GM18505 (cell line): ENCODE results near the gene TMEM135.

Source experiments
- ATAC-seq: cut with Tn5 transposase; IDR thresholded peaks from one replicate; pipeline ENCODE4 v1.9.1; 2021; ENCODE audit not compliant: unreplicated experiment
- POLR2A ChIP-seq: IDR thresholded peaks from 4 replicates; pipeline ENCODE4 v1.6.1; 2011; ENCODE audit warnings: borderline replicate concordance; ENCODE audit not compliant: insufficient read depth, insufficient read length; ENCODE audit errors: extremely low read depth

The TMEM135 gene

DNA sequence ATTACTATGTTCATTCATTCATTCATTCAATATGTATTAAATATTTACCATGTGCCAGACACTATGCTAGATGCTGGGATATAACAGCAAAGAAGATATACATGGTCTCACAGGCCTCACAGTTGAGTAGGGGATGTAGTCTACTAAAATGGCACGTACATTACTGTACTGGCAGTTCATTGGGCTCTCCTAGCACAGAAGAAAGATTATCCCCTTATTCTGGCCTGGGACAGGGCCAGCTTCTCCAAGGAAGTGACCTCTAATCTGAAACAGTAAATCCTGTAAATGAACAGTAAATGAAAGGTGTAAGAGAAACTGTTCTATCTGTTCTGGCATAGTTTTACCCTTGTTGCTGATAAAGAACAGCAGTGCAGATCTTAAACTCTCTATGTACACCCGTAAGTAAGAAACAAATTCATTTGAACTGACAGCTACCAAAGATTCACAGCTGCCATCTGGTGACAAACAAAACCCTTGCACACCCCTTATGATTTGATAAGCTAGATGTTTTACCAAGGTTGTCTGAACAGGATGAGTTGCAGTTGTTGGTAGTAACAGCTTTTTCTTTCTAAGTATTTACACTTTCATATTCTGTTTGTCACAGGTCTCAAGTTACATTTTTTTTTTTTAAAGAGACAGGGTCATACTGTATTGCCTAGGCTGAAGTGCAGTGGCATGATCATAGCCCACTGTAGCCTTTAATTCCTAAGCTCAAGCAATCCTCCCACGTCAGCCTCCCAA is 263.1 kb downstream of the TMEM135 start:
- TF ChIP-seq POLR2A: no peak
- ATAC-seq: no peak

DNA sequence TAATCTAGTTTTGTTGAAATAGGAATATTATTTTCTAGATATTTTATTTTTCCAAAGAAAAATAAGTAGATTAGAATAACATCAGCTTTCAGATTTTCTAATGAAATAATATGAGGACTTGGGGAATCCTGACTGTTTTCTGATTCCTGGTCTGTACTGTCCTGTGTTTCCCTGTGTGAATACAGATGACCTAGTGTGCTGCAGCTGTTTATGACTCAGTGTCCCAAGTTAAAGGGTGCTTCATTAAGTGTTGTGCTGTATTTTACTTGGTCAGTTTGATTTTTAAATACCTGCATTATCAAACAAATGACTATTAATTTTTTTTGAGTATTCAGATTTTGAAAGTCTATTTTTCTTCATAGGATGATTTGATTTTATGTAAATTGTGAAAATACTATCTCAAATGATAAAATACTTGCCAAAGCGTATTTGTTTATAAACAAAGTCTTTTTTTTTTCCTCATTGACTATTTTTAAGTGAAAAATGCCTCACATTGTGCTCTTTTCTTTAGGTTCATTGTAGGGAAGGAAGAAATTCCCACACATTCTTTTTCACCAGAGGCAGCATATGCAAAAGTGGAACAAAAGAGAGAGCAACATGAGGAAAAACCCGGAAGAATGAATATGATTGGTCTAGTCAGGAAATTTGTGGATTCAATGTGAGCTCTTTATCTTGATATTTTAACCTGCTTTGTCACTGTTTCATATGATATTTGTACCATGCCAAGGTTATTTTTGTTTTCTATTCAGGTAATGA is 264.2 kb downstream of the TMEM135 start:
- TF ChIP-seq POLR2A: no peak

DNA sequence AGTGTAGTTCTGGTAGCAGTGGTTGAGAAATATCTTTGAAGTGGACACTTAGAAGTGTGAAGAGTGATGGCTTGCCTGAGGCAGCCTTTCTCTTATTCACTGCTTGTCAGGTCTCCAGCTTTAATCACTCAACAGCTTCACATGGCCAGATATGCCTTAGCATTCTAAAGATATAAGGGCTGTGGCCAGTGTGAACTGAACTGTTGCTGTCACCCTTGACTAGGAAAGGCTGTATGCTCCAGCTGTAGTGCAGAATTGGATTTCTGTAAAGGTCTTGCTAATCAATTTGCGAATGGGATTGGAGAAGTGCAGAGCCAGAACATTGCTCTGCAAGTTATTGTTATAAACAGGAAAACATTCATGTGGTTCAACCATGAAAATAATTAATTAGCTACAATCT is 266.7 kb downstream of the TMEM135 start:
- TF ChIP-seq POLR2A: no peak
- no peak for ATAC-seq

More for the DNA sequence above, 264.2 kb downstream of the TMEM135 start:
- ATAC-seq: no peak

DNA sequence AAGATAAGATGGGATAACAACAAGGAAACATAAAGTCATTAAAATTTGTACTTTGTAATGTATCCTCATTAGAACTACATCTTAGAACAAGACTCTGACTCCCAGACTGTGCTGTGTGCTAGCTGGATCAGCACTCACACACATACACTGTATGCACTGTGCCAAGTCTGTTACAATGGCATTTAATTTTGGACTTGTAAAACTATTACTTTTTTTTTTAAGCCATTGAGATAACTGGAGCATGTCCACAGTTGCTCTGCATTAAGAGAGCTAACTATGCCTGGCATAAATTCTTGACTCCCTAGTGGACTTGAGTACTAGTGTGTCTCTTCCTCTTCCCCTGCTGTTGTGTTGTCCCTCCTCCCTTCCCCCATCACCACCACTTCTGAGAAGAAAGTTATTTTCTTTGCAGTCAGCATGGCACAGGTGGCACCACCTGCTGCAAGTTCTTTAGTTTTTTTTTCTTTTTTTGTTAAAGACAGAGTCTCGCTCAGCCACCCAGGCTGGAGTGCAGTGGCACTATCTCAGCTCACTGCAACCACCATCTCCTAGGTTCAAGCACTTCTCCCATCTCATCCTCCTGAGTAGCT is 268.6 kb downstream of the TMEM135 start:
- no peak for TF ChIP-seq POLR2A
- ATAC-seq: no peak

DNA sequence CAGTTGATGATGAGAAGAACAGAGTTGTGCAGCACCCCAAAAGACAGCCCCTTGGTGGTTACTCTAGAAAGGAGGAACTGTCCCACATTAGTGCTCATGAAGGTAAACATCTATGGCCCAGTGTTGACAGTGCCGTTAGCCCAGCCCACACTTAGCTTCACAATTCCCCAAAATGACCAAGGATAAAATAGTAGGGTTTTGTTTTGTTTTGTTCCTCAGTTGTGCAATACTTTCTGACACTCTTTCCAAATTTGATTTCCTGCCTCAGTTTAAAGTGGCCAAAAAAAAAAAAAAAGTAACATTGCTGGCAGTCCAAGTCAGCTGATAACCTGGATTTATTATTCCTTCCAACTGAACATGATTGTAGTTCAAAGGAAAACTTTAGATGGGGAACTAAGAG is 269.4 kb downstream of the TMEM135 start:
- no peak for ATAC-seq
- TF ChIP-seq POLR2A: no peak

DNA sequence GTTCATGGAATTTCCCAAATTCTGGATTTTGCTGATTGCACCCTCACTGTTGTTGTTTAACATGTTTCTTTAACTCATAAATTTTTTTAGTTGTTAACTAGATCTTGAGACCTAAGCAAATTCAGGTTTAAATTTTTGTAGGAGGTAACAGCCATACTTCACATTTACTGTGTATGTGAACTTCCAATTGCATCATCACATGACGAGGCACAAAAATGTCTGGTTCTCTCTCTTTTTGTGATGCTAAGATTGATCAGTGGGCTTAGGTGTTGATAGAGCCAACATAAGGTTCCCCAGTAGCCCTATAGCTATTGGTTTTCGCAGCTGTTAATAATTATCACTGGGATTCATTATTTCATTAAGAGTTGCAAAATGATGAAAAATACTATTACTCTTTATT is 277.5 kb downstream of the TMEM135 start:
- no peak for ATAC-seq
- TF ChIP-seq POLR2A: no peak

DNA sequence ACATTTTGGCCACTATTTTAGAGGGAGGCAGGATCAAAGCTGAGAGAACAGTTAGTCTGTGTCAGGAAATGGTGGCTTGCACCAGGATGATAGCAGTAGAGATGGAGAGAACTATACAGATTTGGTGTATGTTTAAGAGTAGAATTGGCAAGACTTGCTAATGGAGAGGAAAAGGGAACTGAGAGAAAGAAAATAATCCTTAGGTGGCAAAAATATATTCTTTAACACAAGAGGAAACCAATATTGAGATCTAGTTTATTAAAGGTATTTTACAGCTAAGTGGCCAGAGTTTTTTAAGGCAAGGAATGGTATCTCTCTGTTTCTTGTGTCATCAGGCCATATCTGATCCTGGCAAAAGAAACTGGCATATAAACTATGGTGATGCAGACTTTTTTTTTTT is 278.8 kb downstream of the TMEM135 start:
- no peak for ATAC-seq
- TF ChIP-seq POLR2A: no peak

DNA sequence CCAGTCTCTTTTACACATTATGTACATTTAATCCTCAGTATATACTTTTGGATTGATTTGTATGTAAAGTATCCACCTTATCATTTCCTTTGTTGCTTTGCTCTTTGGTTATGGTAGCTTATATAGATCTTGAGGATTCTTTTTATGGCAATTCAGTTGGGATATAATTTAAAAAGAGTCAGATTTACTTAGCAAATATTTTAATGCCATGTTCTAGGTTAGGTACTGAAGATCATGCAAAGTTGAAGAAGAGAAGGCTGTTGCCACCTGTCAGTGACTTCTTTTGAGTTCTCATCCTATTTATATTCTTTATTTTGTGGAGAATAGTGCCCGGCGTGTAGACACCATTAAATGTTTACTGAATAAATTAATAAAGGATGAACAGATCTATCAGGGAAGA is 279.7 kb downstream of the TMEM135 start:
- TF ChIP-seq POLR2A: no peak
- no peak for ATAC-seq

DNA sequence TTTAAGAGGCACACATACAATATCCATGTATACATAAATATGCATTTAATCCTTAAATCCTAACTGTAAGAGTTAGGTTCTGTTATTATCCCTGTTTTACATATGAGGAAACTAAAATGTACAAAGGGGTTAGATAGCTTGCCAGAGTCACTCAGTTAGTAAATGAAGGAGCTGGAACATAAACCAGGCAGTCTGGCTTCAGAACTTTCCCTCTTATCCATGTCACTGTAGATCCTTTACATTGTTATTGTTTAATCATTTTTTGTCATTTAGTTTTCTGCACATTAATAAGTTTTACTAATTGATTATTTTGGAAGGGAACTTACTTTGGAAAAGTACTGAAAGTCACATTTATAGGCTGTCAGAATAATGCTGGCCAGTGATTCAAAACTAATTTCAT is 282.4 kb downstream of the TMEM135 start:
- no peak for TF ChIP-seq POLR2A
- no peak for ATAC-seq

DNA sequence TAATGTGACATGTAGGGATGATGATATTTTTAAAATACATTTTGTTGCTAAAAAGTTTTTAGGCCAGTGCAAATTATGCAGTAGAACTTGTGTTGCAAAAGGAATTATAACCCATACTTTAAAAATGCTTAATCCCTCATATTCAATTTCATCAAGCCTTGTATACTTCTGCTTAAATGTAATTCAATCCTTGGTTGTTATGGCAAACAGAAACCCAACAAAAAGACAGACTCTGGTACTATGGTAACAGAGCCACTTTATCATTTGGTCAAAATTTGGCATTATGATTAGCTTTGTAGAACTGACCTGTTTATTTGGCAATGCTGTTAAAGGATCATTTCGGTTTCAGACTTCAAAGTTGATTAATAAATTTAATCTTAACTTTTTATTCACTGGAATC is 284.8 kb downstream of the TMEM135 start:
- TF ChIP-seq POLR2A: no peak
- no peak for ATAC-seq

DNA sequence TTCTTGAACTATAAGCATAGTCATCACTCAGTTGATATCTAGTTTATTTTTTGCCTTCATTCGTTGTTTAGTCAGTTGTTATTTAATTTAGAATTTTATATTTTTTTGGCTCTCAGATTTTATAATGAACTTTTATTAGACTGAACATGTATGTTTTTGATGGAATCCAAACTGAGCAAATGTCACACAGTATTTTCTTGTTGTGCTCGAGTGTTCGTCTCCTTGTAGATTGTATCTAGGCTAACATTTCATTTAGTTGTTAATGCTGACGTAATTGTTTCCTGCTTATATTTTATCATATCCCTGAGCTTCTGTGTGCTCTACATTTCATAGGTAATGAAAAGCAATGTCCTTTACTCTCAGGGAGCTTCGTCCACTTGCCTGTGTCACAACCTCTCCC is 286.2 kb downstream of the TMEM135 start:
- no peak for ATAC-seq

DNA sequence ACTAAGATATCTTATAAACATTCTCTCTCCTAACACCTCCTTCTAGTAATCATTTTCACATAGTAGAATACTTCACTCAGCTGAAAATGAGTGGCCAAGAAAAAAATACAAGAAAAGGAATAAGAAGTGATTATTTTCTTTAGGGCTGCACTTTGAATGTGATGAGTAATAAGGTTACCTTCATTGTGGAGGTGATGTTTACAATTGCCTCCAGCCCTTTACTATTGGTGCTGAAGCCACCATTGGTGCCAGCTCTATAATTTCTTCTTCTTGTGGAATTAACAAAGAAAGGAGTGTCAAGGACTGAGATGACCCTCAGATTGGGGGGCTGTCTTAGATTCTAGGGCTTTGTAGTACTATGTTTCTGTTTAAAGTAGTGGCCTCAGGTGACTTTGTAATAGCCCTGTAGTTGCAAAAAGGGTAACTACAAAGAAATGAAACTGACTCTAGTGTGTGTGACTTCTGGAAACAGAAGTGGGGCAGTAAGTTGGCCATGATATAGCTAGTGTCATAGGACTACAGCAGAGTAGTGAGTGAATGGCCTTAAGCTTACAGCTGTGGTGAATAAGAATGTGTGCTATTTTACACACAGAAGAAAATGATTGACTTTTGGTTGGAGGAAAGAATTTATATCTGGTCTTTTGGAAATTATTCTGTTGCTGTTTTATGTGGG is 287.2 kb downstream of the TMEM135 start:
- TF ChIP-seq POLR2A: no peak
- ATAC-seq: peak; percentile 81

More for the DNA sequence above, 286.2 kb downstream of the TMEM135 start:
- no peak for TF ChIP-seq POLR2A

DNA sequence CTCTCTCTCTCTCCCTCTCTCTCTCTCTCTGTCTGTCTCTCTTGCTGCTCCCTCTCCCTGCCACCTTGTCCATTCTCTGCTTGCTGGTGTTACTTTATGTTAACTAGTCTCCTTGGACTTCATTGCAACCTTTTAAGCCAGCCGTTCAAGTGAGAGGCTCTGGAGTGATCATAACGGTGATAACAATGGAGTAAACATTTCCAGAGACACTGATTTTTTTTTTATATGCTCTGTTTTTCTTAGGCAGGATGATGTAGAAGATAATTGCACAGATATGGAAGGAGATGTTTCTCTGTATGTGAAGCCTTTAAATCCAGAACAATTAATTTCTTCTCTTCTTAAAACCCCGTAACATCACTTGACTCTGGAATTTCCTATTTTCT is 287.7 kb downstream of the TMEM135 start:
- ATAC-seq: no peak
- TF ChIP-seq POLR2A: no peak

DNA sequence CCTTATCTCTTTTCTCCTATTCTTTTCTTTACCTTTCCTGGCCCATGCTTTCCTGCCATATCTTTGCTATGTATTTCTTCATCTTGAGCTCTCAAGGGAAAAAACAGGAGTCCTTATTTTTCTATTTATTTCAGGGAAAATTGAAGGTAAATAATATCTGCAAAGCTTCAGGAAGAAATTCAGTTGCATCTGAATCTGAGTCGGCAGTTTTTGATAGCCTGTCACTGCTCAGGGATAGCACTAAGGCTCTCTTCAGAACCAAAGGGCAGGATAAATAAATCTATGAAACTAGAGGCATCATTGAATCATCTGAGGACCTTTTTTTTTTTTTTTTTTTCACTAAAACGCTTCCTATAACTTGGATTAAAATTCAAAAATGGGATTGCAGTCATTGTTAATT is 288.9 kb downstream of the TMEM135 start:
- no peak for ATAC-seq
- TF ChIP-seq POLR2A: no peak

DNA sequence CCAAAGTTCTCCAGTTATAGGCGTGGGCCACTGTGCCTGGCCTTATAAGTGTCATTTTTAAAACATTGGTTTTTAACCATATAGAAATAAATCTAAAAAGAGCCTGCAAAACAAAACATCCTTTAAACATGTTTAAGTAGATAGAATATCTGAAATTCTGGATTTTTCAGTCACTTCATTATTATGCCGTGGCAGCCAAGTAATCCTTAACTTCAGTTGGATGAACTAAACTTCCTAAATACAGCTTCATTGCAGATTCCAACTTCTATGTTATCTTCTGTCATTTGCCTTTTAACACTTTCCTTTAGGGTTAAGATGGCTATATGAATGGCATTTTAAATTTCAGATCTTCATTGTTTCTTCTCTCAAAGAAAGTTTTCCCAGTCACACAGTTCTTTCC is 291.4 kb downstream of the TMEM135 start:
- no peak for ATAC-seq
- TF ChIP-seq POLR2A: no peak
